NCI-H2107 treated with DMSO at 0.1 percent for 48 hours (cell line): ENCODE data around the gene RPA3.
"Not testable (repeated sequence)": the region's sequence is repeated elsewhere in the genome, so short reads cannot be mapped to it uniquely, and the experiment has no call there.

ENCODE experiments used
- DNase-seq: peaks from one replicate; lab custom pipeline; 2025; ENCODE audit not compliant: unreplicated experiment; lab: John Stamatoyannopoulos, UW

Gene RPA3

DNA sequence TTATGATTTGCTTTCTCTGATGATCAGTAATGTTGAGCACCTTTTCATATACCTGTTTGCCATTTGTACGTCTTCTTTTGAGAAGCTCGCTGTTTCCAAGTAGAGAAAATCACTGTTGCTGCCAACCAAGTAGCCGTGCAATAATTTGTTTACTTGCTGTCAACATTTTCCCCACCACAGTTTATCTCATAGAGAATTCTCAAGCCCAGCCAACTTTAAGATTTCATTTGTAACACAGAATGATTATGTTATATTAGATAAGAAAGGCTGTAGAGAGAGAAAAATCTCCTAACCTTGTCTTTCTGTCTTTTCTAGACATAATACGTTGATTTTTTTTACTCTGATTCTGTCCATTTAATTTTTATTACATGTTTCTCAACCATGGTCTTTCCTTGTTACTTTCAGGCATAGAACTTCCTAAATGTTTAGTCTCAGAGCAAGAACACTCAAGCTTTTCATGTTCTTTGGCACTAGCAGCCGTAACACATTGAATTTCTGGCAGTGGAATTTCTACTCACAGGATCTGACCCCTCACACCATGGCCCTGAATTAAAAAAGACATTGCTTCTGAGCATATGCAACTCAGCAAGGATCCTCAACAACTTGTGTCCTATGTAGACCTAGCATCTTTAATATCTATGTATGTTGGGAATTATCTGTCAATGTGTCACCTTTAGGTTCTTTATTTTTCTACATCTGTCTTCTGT lies 23.1 kb downstream of the RPA3 start:
- DNase-seq = no peak

GRCh38 chr7:7694542-7694941 lies 23.9 kb downstream of the RPA3 start:
- no peak for DNase-seq

GRCh38 chr7:7693881-7694280 lies 24.5 kb downstream of the RPA3 start:
- DNase-seq = no peak

GRCh38 chr7:7688956-7689355 lies 29.5 kb downstream of the RPA3 start:
- DNase-seq = no peak

GRCh38 chr7:7688310-7688709 lies 30.1 kb downstream of the RPA3 start:
- no peak for DNase-seq

GRCh38 chr7:7687800-7688199 lies 30.6 kb downstream of the RPA3 start:
- no peak for DNase-seq

DNA sequence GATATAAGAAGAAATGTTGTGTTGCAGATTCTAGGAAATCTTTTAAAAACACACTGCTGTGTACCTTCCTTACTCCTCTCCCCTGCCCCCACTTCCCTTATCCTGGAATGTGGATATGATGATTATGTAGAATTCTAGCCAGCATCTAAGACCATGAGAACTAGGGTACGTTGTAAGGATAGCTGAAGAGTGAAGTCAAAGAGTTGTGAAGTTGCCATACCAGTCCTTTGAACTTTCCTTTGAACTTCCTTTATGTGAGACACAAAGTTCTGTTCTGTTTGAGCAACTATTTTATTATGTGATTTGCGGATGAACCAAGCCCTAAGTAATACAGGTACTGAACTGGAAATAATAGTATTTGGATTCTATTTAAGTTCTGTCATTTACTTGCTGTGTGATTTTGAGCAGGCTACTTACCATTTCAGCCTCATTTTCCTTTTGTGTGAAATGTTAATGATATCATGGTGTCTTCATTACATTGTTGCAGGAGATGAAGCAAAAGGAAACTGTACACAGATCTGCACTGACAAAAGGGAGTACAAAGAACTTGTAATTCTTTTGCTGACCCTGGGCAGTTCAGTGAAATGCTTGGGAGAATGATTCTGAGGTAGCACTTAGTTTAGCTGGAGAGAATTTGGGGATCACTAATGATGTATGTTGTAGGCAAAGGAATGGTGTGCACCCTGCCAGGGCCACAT lies 31.4 kb downstream of the RPA3 start:
- DNase-seq = no peak

- DNase-seq = peak; percentile 62
These were observed 35.5 kb downstream of the RPA3 start for GRCh38 chr7:7682861-7683260.

DNA sequence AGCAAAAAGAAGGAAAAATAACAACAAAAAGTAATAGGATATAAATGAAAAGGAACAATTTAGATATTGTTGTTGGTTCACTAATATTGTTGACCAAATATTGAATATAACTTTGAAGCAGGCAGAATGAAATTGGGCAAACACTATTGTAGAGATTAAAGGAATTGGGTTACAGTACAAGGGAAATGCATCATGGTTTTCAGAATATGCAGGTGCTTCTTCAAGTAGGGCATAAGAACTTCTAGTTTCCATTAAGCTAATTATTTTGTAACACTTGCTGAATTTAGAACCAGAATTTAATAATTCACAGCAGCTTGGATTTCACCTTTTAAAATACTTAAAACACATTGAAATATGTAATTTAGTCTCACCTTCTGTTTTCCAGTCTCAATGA lies 36.5 kb downstream of the RPA3 start:
- DNase-seq = peak; percentile 91

DNA sequence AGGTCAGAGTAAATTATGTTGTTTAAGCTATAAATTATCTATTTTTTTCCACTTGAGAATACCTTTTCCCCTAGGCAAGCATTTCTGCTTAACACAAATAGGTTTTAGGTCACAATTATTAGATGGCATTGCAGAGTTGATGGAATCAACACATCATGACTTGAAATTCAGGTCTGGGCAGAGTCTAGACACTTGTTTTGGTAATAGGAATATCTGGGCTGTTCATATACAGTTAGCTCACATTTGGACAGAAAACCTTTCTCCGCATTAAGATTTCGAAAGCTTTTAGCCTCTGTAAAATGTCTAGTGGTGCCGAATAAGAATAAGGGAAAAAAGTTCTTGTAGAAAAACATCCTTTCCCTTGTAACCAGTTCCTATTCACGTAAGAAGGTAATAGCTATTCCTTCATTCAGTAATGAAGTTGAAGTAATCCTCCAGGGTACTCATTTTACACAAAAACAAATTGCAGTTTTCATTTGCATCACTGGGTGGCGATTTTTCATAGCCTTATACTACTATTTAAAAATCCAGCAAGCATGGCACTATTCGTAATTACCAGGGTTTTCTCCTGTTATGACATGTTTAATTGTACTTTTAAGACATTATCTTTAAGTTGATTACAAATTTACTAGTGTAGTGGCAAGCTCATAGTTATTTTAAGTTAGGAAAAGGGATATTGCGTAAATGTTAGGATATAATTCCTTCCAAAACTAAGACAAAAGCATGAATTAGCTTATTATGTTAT lies 37.0 kb downstream of the RPA3 start:
- peak; percentile 95 for DNase-seq

DNA sequence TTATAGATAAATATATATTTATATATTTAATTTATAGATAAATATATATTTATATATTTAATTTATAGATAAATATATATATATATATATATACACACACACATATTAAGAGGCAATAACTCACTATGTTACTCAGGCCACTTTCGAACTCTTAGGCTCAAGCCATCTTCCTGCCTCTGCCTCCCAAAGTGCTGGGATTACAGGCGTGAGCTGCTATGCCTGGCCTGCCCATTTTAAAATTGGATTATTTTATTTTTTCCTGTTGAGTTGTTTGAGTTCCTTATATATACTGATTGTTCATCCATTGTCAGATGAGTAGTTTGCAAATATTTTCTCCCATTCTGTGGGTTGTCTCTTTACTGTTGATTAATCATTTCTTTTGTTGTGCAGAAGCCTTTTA lies 38.8 kb downstream of the RPA3 start:
- DNase-seq = not testable (repeated sequence)

DNA sequence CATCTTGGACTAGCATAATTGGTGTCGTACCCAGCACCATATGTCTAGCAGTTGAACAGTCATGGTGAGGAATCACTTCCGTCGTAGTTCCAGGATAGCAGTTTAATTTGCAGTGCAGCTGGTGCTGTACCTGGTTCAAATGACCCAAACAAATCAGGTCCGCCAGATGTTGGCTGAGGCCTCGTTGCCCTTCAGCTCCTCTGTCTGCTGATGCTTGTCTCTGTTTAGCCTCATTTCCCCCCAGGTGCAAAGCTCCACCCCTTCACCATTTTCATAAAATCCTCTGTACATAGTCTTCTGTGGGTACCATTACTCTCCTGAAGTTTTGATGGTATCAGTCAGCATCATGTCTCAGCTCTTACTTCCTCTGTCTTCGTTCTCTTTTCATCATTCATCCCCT lies 42.7 kb downstream of the RPA3 start:
- DNase-seq = no peak

GRCh38 chr7:7673240-7673550 lies 45.2 kb downstream of the RPA3 start:
- DNase-seq = no peak

DNA sequence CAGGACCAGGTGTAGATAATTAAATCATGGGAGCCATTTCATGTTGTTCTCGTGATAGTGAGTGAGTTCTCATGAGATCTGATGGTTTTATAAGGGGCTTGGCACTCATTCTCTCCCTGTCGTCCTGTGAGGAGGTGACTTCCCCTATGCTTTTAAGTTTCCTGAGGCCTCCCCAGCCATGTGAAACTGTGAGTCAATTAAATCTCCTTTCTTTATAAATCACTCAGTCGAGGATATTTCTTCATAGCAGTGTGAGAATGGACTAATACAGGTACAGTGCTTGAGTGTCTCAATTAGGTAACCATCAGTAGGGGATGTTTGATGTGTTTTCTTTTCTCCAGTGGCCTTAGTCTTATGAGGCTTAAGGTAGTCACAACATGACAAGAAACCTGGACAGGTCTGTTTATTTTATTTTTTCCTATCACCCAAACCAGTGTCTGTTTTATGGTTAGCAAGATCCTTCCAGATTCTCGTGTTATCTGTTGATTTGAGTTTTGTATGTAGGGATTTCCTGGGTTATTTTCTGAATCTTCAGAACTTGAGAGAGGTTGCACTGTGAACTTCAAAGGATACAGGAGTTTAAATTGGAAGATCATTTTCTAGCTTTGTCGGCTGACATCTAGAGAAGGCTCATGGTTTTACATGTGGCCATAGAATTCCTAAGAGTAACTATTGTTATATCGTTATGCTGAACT lies 45.7 kb downstream of the RPA3 start:
- no peak for DNase-seq

DNA sequence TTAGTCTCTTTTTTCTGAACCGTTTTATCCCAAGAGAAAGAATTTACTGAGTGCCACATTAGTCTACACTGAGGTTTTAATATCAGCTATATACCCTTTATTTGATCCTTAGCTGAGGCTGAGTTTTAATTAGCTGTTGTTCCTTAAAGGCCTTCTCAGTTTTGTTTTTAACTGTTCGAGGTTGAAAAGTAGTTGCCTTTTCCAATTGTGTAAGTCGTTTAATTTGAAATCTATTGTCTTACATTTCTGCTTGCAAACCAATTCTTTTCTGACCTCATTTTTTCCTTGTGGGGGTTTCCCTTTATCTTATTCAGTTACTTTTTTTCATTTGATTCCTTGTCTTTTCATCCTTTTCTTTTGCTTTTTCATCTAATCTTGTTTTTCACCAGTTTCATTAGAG lies 47.0 kb downstream of the RPA3 start:
- no peak for DNase-seq

- DNase-seq = no peak
These were observed 47.9 kb downstream of the RPA3 start for GRCh38 chr7:7670490-7670889.

DNA sequence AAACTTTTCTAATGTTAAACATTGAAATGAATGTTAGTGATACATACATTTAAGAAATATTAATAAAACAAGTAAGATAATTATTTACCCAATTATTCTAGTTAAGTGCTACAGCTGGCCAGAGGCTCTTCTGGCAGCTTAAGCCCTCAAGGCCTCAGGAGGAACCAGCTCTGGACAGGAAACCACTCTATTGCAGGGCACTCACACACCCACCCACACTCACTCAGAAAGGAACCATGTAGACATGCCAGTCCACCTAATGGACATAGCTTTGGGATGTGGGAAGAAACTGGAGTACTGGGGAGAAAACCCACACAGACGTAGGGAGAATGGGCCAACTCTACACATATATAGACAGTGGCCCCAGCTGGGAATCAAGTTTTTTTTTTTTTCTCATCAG lies 49.7 kb downstream of the RPA3 start:
- no peak for DNase-seq

- no peak for DNase-seq
These were observed 51.2 kb downstream of the RPA3 start for GRCh38 chr7:7667187-7667586.

DNA sequence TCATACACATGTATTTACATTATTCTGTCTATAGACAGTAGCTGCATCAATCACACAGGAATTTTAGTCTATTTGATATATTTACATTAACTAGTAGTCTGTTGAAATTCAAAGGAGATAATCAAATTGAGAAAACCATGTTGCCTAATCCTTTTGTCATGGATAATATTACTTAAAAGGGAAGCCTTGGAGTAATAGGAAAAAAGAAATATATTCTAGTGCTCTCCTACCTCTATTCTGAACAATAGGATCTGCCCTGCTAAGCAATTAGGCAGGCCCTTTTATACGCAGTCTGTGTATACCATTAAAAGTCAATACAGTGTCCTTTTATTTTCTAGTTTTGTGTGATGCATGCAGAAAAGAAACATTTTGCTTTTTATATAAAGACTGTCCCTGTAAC lies 53.4 kb downstream of the RPA3 start:
- DNase-seq = peak; percentile 51

- no peak for DNase-seq
These were observed 54.1 kb downstream of the RPA3 start for GRCh38 chr7:7664291-7664690.

DNA sequence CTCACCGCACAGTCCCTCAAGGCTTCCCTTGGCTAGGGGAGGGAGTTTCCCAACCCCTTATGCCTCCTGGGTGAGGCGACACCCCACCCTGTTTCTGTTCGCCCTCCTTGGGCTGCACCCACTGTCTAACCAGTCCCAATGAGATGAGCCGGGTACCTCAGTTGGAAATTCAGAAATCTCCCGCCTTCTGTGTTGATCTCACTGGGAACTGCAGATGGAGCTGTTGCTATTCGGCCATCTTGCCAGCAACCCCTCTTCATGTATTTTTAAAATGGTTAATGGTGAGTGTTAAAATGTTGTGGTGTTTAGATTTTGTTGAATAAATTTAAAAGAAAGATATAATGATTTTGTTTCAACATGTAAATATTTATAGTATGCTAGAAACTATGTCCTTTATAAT lies 55.9 kb downstream of the RPA3 start:
- DNase-seq = peak; percentile 35

DNA sequence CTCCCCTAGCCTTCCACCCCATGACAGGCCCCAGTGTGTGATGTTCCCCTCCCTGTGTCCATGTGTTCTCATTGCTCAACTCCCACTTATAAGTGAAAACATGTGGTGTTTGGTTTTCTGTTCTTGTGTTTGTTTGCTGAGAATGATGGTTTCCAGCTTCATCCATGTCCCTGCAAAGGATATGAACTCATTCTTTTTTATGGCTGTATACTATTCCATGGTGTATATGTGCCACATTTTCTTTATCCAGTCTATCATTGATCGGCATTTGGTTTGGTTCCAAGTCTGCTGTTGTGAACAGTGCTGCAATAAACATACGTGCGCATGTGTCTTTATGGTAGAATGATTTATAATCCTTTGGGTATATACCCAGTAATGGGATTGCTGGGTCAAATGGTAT lies 61.9 kb downstream of the RPA3 start:
- DNase-seq = not testable (repeated sequence)
